HL-60/S4 treated with phorbol 12-myristate 13-acetate at 8.2 ng/mL for 4 days and 3 days (cell line): Measurements from ENCODE around the gene ACOX2.

Source experiments
- in situ Hi-C: fragments of 300-500 bp; cut with MboI; formaldehyde crosslinking; loops from 2 replicates; pipeline ENCODE4 v1.15.0; 2022; ENCODE audit warnings: low sequenced_read_pairs

The ACOX2 gene

DNA sequence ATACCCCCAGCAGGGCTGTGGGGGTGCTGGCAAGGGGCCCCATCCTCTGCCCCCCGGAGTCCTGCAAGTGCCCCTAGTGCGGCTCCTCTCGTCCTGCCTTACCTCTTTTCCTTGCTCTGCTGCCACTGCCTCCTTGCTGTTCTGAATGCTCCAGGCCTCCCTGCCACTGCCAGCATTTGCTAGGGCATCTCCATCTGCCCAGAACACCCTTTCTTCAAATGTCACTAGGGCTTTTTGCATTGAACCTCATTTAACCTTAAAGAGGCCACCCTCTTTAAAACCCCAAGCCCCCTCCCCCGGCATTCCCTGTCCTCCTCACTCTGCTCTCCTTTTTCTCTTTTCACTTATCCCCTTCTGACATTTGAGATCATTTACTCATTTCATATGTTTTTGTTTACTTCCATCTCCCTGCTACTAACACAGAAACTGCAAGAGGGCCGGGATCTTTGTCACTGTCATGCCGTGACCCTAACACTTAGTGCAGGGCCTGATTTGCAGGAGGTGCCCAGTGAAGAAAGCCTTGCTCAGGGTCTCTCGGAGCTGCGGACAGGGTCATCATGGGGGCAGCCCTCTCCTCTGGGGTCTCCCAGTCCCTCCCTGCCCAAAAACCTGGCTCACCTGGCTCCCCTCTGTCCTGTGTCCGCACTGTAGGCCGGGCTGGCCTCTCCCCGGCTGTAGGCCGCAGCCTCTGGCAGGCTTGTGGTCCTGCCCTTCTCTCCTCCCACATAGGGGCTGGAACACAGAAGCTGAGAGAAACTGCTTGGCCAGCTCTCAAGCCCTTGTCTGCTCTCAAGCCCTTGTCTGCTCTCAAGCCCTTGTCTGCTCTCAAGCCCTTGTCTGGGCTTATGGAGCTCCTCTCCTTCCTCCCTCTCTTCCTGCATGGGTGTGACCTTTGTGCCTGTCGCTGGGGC lies at the start of gene ACOX2:
ACOX2 (minus strand) TSS at position 690 of the 911 bp plus-strand sequence. CDS start 2,084 bp downstream, outside the sequence.
- in situ Hi-C loops, result no loop called here

DNA sequence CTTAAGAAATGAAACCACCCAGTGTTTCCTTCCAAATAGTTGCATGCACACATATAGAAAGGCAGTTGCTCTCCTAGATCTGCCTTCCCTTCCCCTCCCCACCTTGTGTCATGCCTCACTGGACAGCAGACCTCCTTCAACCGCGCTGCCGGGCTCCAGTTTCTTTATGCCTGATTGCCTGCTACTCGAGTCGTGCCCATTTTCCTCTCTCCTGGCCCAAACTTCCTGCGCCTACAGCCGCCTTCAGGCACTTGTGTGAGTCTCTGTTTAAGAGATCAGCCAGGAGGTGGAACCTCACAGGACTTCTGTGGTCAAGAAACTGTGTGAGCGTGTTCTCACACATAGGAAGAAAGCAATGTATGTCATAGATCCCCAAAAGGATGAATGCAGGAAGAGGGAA lies 49.0 kb upstream of the ACOX2 start:
- in situ Hi-C loops, result no loop called here

DNA sequence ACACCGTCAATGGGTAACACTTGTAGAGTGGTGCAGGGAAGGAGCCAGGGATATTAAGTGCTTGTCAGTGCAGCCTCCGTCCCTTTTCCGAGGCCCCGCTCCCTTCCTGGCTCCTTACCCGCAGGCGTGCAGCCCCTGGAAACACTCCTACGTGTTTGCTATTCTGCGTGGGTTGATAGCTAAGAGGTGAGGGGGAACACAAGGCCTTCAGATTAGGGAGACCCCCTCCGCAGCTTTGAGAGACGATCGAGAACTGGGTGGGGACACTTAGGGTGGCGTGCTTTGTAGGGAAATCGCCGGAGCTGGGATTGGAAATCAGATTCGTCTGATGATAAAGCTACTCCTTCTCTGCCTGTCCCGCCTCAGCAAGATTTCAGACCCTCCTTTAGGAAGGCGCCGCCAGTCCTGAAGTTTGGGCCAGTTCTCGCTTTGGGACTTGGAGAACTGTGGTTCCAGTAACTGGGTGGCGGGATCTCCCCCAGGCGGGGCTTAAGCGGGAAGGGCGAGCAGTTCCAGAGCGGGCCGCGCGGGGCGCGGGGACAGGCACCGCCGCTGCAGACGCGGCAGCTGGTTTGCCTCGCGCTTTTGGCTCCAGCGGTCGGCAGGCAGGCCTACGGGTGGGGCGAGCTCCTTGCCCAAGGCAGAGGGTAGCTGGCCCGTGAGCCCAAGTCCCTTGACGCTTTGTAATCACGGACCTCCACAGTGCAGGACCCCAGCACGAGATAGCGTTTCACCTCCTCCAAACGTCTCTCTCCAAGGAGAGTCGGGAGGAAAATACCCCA lies 48.2 kb upstream of the ACOX2 start:
- in situ Hi-C loops, result no loop called here

DNA sequence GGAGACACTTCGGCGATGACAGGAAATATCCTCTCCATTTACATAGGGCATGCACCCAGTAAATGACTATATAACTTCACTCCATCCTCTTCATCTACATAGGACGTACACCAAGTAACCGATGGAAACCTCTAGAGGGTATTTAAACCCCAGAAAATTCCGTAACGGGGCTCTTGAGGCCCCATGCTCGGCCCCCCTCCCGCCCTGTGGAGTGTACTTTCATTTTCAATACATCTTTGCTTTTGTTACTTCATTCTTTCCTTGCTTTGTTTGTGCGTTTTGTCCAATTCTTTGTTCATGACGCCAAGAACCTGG lies 47.7 kb upstream of the ACOX2 start:
- in situ Hi-C loops, result no loop called here

DNA sequence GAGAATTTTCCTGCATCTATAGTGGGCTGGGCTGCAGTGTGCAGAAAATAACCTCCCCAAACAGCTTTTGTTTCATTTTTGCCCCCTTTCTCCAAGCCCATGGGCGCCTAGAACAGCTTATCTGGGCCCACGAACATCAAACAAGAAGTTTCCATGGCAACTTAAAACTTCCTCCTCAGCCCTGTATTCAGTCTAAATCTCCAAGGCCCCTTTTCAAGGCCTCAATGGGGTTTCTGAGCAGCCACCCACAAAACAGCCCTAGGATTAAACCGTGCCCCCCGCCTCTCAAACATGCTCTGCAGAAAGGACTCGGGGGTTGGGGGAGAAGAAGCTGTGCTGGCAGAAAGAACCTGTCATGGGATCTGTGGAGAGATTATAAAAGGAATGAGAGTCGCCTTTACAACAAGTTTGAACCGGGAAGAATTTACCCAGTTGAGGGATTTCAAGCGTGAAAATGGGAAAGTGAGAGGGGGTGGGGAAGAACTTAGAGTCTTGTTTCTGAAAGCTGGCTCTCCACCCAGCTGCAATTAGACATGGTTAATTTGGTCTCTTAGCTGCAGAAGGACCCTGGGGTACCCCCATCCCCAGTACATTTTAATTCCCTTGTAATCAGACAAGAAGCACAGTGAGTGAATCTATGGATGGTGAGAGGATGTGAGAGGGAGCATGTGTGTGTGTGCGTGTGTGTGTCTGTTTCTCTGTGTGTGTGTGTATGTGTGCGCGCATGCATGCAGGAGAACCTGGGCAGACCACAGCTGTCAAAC lies 44.5 kb upstream of the ACOX2 start:
- in situ Hi-C loops, result no loop called here

DNA sequence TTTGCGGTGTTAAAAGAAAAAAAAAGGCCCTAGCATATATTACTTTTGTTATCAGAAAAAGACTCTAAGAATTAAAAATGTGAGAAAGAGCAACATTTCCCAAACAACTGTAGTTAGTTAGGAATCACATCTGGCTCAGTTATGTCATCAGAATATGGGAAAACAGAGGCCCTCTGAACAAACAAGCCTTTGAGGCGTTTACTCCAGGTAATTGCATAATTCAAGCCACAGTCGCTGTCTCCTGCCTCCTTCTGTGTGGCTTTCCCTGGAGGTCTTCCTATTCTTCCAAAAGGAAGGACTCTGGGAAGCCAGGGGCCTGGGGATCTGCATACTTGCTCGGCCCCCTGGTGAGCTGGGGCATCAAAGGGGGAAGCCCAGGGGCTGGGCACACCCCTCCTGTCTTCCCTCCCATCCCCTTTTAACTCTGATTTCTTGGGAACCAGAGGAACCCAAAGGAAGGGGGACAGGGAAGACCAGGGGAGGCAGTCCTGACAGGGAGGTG lies 43.9 kb upstream of the ACOX2 start:
- in situ Hi-C loops, result no loop called here

DNA sequence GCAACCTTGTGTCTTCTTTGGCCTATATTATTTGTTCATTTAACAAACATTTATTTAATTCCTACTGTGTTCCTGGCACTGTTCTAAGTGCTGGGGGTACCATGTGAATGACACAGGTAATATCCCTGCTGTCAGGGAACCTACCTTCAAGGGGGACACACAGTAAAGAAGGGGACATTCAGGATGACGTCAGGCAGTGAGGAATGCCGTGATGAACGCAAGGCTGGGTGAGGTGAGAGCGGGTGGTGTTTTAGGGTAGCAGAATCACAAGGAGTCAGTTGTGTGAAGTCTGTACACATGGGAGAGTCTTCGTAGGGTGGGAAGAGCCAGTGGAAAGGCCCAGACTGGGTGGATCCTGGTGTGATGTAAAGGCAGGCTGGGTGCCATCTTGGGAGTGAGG lies 41.9 kb upstream of the ACOX2 start:
- in situ Hi-C loops, result no loop called here

DNA sequence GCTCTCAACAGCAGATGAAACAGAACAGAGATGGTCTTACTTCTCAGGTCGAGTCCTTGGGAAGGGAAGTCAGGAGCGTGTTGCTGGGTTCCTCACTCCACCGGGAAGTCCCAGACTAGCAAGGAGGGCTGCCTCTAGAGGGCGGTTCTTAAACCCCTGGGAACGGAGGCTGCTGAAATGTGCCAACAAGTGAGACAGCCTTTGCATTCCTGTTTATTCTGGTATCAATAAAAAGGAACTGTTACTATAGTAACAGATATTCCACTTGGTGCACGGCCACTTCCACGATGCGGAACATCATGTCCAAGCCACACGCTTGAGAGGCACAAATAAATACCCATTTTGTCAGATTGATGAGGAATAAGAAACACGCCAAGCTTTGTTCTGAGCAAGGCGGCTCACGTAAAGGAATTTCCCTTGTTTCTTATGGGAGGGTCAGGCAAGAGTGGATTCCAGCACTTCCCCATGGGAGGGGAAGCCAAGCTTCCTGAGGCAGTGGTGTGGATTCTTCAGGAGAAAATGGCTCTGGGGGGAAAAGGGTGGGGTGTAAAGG lies 40.4 kb upstream of the ACOX2 start, which contains the start of gene FAM107A:
FAM107A (minus strand) TSS at position 123 of the 553 bp plus-strand sequence. CDS start 7,531 bp downstream, outside the sequence.
- in situ Hi-C loops, result no loop called here

DNA sequence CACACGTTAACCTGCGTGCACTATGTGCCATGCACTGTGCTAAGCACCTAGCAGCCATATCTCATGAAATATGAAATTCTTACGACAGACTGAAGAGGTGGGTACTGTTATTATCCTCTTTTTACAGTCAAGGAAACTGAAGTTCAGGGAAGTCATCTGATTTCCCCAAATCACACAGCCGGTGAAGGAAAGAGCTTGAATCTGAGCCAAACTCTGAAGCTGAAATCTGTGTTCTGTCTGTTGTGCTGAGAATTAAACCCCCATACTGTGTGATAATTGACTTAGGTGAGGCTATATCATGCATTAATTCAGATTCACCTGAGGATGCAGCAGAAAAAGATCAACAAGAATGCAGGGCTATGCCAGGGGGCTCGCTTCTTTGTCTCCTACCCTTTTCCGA lies 39.7 kb upstream of the ACOX2 start:
- in situ Hi-C loops, result no loop called here

DNA sequence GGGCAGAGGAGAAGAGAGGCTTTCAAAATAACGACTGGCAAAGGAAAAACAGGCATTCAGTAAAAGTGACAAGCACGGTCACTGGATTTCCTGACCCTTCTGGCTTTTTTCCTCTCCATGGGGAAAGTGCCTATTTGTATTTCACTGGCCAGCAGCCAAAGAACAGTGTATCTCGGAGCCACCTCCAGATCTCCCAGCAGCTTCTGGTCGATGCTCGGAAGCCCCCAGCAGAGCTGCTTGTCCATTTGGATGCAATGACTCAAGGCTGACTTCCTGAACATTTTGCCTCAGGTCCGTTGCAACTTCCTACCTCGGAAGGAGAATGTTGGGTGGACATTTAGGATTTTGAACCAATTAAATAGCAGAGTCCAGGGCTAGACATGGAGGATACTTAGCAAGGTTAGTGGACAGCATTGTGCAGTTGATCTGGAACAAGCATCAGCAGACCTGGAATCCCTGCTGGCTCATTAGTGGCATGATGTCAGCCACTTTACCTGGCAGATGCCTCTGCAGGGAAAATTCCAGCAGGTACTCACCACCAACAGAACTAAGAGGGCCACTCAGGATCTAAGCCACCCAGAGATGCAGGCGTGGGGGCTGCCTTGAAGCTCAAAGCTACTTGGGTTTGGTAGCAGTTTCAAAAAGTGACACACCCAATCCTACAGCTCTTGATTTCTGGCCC lies 39.1 kb upstream of the ACOX2 start:
- in situ Hi-C loops, result no loop called here

DNA sequence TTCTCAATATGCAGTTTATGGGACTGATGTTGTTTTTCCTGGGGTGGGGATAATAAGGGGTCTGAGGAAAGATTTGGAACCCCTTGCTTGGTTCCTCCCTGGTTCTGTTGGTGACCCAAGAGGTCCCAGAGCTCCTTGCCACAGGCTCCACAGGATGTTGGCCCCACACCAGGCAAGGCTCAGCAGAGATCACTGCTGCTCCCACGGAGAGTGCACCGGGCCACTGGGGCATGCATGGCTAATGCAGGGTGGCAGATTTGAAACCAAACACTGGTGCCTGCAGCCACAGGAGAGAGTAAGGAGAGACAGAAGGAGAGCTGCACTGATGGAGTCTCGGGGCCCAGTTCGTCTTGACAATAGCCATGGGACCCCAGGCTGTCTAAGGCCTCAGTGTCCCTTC lies 37.7 kb upstream of the ACOX2 start:
- in situ Hi-C loops, result no loop called here

DNA sequence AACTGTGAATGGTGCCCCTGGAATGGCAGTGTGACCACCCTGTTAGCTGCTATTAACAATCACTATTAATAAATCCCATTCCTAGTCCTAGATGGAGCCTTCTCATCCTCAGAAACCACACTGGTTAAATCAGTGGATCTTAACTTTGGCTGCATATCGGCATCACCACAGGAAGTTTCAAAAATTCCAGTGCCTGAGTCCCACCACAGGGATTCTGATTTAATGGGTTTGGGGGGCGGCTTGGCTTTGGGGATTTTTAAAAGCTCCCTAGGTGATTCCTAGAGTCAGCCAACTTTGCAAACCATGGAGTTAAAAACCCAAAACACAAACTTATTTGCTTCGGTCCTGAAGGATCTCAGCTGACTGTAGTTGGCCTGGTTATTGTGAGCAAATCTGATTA lies 37.1 kb upstream of the ACOX2 start:
- in situ Hi-C loops, result no loop called here

DNA sequence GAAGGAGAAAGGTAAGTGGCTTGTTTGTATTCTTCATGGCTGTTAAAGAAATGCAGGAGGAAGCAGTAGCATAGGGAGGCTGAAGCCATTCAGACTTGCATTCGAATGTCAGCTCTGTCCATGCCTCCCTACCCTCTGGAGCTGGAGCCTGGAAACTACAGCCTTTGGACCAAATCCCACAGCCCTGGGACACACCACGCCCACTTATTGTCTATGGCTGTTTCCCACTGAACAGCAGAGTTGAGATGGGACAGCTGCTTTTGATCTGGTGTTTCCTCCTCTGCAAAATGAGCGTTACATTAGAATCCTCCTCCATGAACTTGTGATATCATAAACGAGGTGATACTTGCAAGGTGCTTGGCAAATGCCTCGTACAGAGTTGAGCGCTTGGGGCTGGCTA lies 36.6 kb upstream of the ACOX2 start:
- in situ Hi-C loops, result no loop called here

DNA sequence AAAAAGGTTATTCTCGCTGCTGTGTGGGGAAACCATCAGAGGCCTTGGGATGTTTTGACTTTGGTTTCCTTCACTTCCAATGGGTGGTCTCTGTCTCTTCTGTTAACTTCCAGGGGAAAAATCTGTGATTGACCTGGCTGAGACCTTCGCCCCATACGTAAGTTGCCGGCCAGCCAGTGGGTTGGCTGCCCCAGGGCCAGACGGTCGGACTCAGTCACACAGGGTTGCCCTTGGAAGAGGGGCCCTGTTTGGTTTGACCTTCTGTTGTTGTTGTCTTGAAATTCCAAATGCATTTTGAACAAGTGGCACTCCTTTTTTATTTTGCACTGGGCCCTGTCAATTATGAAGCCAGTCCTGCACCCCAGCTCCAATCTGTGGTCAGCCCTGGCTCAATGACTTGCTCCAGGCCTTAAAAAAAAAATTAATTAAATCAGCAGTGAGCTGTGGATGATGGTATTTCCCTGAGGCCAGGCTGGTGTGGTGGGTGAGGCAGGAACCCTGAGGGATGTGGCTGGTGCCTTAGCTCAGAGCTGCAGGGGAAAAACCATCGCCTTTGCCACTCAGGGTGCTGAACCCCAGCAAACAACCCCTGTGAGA lies 35.7 kb upstream of the ACOX2 start:
- in situ Hi-C loops, result no loop called here

DNA sequence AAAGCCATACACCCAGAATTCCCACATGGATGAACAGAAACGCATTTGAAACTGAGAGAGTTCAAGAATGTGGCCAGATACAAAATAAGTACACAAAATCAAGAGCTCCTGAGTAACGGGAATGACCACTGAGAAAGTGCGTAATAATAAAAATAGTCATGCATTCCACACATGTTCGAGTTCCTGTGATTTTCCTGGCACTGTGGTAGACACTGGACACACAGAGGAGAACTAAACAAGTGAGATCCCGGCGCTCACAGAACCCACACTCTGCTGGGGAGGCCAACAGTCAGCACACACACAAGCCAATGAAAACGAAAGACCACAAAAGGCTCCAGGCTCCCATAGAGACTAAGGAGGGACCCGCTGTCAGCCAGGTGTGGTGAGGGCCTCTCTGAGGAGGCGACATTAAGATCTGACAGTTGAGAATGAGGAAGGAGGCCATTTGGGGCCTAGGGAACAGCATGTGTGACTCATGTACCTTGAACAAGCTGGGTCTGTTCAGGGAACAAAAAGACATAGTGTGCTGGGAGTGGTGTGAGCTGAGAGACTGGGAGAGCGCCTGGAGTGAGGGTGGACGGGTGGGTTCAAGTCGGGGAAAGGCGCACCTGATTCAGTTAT lies 35.1 kb upstream of the ACOX2 start:
- in situ Hi-C loops, result no loop called here

DNA sequence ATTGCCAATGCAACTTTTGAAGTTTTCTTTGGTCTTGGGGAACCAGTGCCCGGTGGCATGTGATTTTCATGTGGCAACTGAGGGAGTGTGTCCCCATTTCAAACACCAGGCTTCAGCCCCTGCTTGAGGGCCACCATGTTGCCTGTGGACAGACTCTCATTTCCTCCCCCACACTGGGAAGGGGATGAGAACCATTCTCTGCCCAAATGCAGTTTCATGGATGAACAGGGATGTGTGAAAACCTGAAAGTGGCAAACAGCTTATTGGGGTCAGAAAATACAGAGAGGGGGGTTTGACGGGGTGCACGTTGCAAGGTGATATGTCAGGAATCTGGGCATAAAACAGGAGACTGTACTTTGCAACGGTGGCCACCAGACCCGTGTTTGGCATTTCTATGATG lies 33.9 kb upstream of the ACOX2 start:
- in situ Hi-C loops, result no loop called here

DNA sequence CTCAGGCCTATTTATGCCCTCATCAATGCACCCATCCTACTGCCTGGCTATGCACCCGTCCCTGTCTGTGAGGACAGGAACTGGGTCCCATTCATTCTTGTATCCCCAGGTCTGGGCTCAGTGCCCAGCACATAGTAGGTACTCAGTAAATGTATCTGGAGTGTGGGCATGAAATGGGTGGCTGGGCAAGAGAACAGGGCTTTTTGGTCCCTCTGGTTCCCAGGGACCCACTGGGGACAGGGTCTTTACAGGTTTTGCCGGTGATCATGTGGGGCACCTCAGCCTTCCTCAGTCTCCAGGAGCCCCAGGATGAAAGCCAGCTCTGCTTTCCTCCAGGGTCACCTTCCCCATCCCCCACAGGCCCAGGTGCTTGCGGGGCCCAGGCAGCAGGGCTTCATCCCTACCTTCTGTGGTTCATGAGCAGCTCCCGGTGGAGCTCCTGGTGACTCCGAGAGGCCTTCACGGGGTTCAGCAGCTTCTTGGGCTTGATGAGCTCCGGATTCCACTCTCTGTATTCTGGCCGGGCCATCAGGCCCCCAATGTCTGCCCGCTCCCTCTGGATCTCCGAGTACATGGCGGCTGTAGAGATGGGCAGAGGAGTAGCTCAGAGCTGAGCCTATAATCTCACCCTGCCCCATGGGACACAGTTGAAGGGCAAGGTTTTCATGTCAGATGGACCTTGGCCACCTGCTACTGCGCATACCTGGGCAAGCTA lies 32.5 kb upstream of the ACOX2 start:
- in situ Hi-C loops, result no loop called here

DNA sequence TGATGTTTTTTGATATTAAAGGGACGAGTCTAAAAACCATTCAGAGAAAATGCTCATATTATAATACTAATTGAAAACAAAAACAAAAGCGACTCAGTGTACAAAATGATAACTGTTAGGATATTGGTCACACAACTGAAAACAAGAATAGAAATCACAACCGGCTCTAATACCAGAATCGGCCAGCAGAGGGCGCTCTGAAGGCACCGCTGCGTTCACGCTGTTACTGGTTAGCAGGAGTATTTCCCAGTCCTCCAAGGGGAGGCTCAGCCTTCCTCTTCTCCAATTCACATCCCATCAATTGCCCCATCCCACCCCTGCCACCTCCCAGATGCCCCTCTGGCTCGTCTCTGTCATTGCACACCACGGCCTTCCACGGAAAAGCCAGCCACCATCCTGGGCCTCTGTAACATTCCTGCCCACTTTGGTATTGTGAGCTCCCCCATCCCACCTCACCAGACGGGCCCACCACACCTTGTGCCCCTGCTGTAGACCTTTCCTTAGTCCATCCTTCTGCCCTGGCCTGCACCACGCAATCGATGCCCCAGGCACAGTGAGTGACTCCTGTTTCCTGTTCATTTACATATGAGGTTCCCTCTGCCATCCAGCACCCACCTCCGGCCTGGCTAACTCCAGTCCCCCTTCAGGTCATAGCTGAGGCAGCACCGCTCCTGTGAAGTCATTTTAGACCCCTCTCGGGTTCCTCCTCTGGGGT lies 31.7 kb upstream of the ACOX2 start:
- in situ Hi-C loops, result no loop called here
